NT2/D1 (cell line): Measurements from ENCODE around the gene MYOF.
"Not testable (repeated sequence)": the region's sequence is repeated elsewhere in the genome, so short reads cannot be mapped to it uniquely, and the experiment has no call there.

ENCODE experiments used
- DNase-seq: peaks from one replicate; pipeline ENCODE4 v3.0.0-alpha.2; 2011; ENCODE audit warnings: low read depth, low spot score
- H3K27me3 ChIP-seq: 2 replicates; pipeline ENCODE4 v1.6.0; 2011; ENCODE audit warnings: mild to moderate bottlenecking; ENCODE audit not compliant: insufficient read length, insufficient read depth
- H3K36me3 ChIP-seq: 2 replicates; pipeline ENCODE4 v1.6.1; 2011; ENCODE audit warnings: mild to moderate bottlenecking, low read length, mixed read lengths; ENCODE audit not compliant: insufficient read depth, insufficient read length
- H3K4me1 ChIP-seq: 2 replicates; pipeline ENCODE4 v1.5.1; 2011; ENCODE audit not compliant: insufficient read depth, insufficient read length
- H3K4me3 ChIP-seq: 2 replicates; pipeline ENCODE4 v1.5.1; 2011; ENCODE audit warnings: low read depth; ENCODE audit not compliant: insufficient read length
- H3K9ac ChIP-seq: 2 replicates; pipeline ENCODE4 v1.6.0; 2011; ENCODE audit warnings: low read depth; ENCODE audit not compliant: insufficient read length
- H3K9me3 ChIP-seq: 2 replicates; pipeline ENCODE4 v1.5.1; 2011; ENCODE audit warnings: mild to moderate bottlenecking, low read length; ENCODE audit not compliant: insufficient read depth
- SUZ12 ChIP-seq: IDR thresholded peaks from 2 replicates; pipeline ENCODE4 v1.6.1; 2011; ENCODE audit not compliant: insufficient read length, insufficient read depth; ENCODE audit errors: extremely low read depth
- YY1 ChIP-seq: IDR thresholded peaks from 2 replicates; pipeline ENCODE4 v1.6.1; 2011; ENCODE audit not compliant: insufficient read length, insufficient read depth
- ZNF274 ChIP-seq: IDR thresholded peaks from 2 replicates; pipeline ENCODE4 v1.6.1; 2011; ENCODE audit warnings: mild to moderate bottlenecking, low read depth, low read length

The MYOF gene

DNA sequence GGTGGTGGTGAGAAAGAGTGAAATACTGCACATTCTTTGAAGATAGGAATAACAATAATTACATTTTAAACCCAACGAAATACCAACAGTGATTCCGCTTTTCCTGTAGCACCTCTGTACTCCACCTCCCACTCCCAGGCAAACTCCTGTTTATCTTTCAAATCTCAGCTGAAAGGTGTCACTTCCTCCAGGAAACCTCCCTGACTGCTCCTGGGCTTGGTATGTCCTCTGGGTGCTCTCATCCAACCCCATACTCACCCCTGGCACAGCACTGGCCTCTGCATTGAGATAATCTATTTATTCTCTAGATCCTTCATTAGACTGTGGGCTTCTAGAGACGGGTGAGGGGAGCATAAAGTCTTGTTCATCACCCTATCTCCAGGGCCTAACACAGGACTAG lies 148.0 kb downstream of the MYOF start:
- Histone ChIP-seq H3K27me3 (no peaks in the 10 kb centered on the region), H3K9me3 (no peaks in the 10 kb centered on the region), H3K4me1 (peaks cover 12% of the 10 kb centered on the region), H3K4me3 (no peak overlapping the region), H3K9ac (no peak overlapping the region), H3K36me3 (peaks cover 35% of the 10 kb centered on the region)
- no peak for DNase-seq
- no peak for TF ChIP-seq ZNF274
- TF ChIP-seq YY1, result no peak
- no peak for TF ChIP-seq SUZ12

DNA sequence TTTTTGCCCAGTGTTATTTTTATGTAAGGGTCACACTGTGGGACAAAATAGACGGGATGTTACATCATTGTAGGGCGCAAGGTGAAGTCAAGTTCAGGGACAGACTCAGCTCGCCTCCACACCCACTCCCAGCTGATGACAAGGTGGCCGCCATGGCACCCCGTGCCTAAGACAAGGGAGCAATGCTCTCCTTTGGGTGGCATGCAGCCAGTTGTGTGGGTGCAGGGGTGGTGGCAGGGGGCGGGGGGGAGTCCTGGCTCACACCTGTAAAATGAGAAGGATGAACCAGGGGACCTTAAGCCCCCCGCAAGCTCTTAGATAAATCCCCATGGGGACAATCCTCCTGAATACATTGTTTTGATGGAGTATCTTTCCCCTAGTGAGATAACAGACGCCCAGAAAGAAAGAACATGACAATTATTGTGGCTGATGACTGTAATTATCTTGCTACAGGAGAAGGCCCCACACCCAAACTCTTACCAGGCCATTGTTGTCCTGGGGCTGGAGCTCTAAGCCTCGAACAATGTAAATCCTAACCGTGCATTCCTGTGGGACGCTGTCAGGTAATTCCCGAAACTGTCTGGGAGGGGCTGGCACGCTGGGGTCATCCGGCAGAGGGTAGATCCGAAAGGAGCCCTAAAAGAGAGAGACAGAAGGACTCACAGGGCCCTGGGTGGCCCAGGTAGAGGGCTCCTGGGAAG lies 148.7 kb downstream of the MYOF start:
- Histone ChIP-seq H3K27me3 (no peaks in the 10 kb centered on the region), H3K36me3 (peaks cover 39% of the 10 kb centered on the region), H3K9ac (no peak overlapping the region), H3K4me1 (peaks cover 12% of the 10 kb centered on the region), H3K9me3 (no peaks in the 10 kb centered on the region), H3K4me3 (no peak overlapping the region)
- TF ChIP-seq ZNF274 (no peak), SUZ12 (no peak), YY1 (no peak)
- DNase-seq, result peak; percentile 59

DNA sequence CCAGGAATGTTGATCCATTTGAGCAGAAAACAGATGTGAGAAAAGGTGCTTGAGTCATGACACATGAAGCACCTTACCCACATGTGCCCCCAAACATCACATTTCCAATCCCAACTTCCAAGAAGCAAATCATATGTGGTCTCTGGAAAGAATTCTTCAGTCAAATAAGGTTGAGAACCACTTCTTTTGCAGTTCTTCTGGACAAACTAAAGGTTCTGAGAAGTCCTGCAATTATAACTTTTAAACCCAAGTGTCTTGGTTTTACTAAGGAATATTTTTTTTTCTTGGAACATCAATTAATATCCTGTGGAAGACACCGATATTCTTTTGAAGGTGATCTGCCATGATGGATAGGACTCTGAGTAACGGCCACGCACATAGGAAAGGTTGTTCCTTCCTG lies 151.3 kb downstream of the MYOF start:
- Histone ChIP-seq H3K9me3 (no peaks in the 10 kb centered on the region), H3K9ac (no peak overlapping the region), H3K36me3 (peaks cover 46% of the 10 kb centered on the region), H3K4me3 (no peak overlapping the region), H3K4me1 (peaks cover 12% of the 10 kb centered on the region), H3K27me3 (no peaks in the 10 kb centered on the region)
- no peak for TF ChIP-seq ZNF274
- TF ChIP-seq YY1, result no peak
- no peak for TF ChIP-seq SUZ12
- no peak for DNase-seq

DNA sequence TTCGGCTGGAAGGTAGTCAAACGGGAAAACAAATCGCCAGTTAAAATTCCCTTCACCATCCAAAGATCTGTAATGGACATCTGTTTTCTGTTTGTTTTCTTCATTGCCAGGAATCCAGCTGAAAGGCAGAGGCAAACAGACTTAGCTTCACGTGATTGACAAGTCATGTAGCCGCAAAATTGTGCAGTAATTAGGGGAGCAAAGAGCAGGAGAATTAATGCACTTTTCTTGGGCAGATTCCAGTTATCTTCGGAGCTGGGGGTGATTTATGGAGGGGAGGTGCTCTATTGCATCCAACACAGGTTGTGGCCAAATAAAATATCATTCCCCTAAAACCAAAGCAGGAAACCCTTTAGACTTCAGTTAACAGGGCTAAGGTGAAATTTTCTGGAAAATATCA lies 162.2 kb downstream of the MYOF start:
- peaks cover 53% of the 10 kb centered on the region for H3K36me3 ChIP-seq
- no peaks in the 10 kb centered on the region for H3K4me1 ChIP-seq
- H3K27me3 ChIP-seq, result no peaks in the 10 kb centered on the region
- no peak for DNase-seq
- no peaks in the 10 kb centered on the region for H3K9me3 ChIP-seq
- TF ChIP-seq YY1 (no peak), ZNF274 (no peak), SUZ12 (no peak)
- H3K4me3 ChIP-seq, result no peak overlapping the region
- no peak overlapping the region for H3K9ac ChIP-seq

DNA sequence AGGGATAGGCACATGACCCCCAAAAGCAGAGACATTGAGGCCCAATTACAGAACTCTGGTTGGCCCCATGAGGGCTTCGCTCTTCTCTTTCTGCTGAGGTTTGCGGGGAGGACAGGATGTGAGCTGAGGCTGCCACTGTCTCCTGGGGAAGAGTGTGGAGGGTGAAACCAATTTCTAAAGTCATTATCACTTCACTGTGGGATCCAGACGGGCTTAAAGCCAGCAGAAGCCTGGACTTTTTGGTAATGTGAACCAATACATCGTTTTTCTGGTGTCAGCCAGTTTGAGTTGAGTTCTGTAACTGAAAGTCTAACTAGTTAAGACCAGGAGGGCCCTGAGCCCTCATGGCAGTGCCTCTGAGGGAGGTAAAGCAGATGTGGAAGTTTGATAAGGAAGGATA lies 163.0 kb downstream of the MYOF start:
- Histone ChIP-seq H3K4me1 (no peaks in the 10 kb centered on the region), H3K36me3 (peaks cover 59% of the 10 kb centered on the region)

DNA sequence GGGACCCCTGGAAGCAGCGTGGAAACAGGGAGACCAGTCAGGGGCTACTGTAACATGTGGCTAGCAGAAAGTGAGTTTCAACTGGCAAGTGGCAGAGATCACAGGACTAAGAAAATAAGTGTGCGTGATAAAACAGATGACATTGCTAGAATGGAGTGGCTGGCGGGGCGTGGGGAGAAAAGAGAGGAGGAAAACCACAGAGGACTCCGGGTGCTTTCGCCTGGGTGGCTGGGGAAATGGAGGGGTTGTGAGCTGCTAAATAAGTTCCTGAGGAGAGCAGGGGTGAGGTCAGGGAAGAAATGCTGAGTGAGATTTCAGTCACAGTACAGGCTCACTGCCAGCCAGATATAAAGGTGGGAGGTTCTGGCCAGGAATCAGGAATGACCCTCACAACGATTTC lies 166.9 kb downstream of the MYOF start:
- Histone ChIP-seq H3K4me3 (no peak overlapping the region), H3K9ac (no peak overlapping the region), H3K9me3 (no peaks in the 10 kb centered on the region), H3K27me3 (no peaks in the 10 kb centered on the region), H3K4me1 (no peaks in the 10 kb centered on the region), H3K36me3 (peaks cover 63% of the 10 kb centered on the region)
- TF ChIP-seq YY1 (no peak), SUZ12 (no peak), ZNF274 (no peak)
- DNase-seq, result no peak

More for the DNA sequence above, 163.0 kb downstream of the MYOF start:
- Histone ChIP-seq H3K9me3 (no peaks in the 10 kb centered on the region), H3K27me3 (no peaks in the 10 kb centered on the region), H3K9ac (no peak overlapping the region), H3K4me3 (no peak overlapping the region)
- no peak for DNase-seq
- no peak for TF ChIP-seq YY1
- no peak for TF ChIP-seq ZNF274
- no peak for TF ChIP-seq SUZ12

DNA sequence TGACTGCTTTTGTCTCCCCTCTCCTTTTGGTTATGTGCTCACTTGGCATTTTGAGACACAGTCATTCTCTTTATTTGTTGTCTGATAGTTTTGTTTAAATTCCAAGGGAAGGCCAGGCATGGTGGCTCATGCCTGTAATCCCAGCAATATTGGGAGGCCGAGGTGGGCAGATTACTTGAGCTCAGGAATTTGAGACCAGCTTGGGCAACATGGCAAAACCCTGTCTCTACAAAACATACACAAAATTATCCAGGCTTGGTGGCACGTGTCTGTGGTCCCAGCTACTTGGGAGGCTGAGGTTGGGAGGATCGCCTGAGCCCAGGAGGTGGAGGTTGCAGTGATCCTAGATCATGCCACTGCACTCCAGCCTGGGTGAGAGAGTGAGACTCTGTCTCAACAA lies 167.5 kb downstream of the MYOF start:
- H3K4me1 ChIP-seq, H3K9ac ChIP-seq, H3K27me3 ChIP-seq, H3K9me3 ChIP-seq, H3K4me3 ChIP-seq, DNase-seq: not testable (repeated sequence)
- H3K36me3 ChIP-seq, result peaks cover 64% of the 10 kb centered on the region
